HepG2 (cell line): Measurements from ENCODE around the gene NPBWR2. TPM values are rescaled to one million over a fixed set of nuclear protein-coding genes. Genes with fewer than 3 reads are reported as not detected.

Source experiments
- AKAP8 ChIP-seq: sonication (generic); formaldehyde crosslinking; IDR thresholded peaks from 2 replicates; pipeline ENCODE4 v1.5.1; 2020; ENCODE audit warnings: mild to moderate bottlenecking, missing genetic modification reagents
- ATF3 ChIP-seq: sonication (generic); formaldehyde crosslinking; IDR thresholded peaks from 2 replicates; pipeline ENCODE4 v1.4.0; 2020; ENCODE audit warnings: missing genetic modification reagents
- EZH2 ChIP-seq: conservative IDR thresholded peaks from 2 replicates; pipeline ENCODE4 v1.6.1; 2012; ENCODE audit warnings: mild to moderate bottlenecking, low read depth, low read length, moderate library complexity
- GATA4 ChIP-seq: sonication (generic); IDR thresholded peaks from 2 replicates; pipeline ENCODE4 v1.6.1; 2016; ENCODE audit warnings: antibody characterized with exemption, low read depth, borderline replicate concordance
- HMG20B ChIP-seq: conservative IDR thresholded peaks from 2 replicates; pipeline ENCODE4 v1.6.1; 2016; ENCODE audit warnings: missing genetic modification reagents, missing compliant biosample characterization
- HNF4G ChIP-seq, 2 experiments: sonication (generic) in 1 of 2; formaldehyde crosslinking in 1 of 2; IDR thresholded peaks; 2 replicates each; pipeline versions ENCODE4 v1.4.0 to v1.6.1; 2011 to 2020; ENCODE audit warnings: borderline replicate concordance in 2 of 2, low read depth in 2 of 2, mild to moderate bottlenecking in 2 of 2, low read length in 1 of 2, missing genetic modification reagents in 1 of 2, moderate library complexity in 1 of 2
- HNRNPH1 ChIP-seq: fragments of 200-400 bp; formaldehyde crosslinking; optimal IDR thresholded peaks from 2 replicates; pipeline ENCODE3; 2017; ENCODE audit warnings: mild to moderate bottlenecking, low read depth, low read length
- JUND ChIP-seq: sonication (generic); formaldehyde crosslinking; IDR thresholded peaks from 2 replicates; pipeline ENCODE4 v1.8.0; 2022; ENCODE audit warnings: mild to moderate bottlenecking, missing genetic modification reagents
- KLF13 ChIP-seq: sonication (generic); formaldehyde crosslinking; IDR thresholded peaks from 2 replicates; pipeline ENCODE4 v1.4.0; 2020; ENCODE audit warnings: mild to moderate bottlenecking, missing genetic modification reagents
- MED13 ChIP-seq: sonication (generic); formaldehyde crosslinking; IDR thresholded peaks from 2 replicates; pipeline ENCODE4 v1.5.0; 2020; ENCODE audit warnings: missing genetic modification reagents
- NCOA2 ChIP-seq: sonication (generic); formaldehyde crosslinking; IDR thresholded peaks from 2 replicates; pipeline ENCODE4 v1.8.0; 2022; ENCODE audit warnings: inconsistent platforms
- NFIC ChIP-seq: IDR thresholded peaks from 2 replicates; pipeline ENCODE4 v1.6.1; 2012; ENCODE audit warnings: mild to moderate bottlenecking, low read length, inconsistent platforms
- NFRKB ChIP-seq: fragments of 450-650 bp; IDR thresholded peaks from 2 replicates; pipeline ENCODE4 v1.6.1; 2017
- PBX2 ChIP-seq: IDR thresholded peaks from 2 replicates; pipeline ENCODE4 v1.6.1; 2016; ENCODE audit warnings: control low read depth
- SMAD1 ChIP-seq: sonication (generic); formaldehyde crosslinking; IDR thresholded peaks from 2 replicates; pipeline ENCODE4 v1.4.0; 2020; ENCODE audit warnings: missing genetic modification reagents, low read depth, mild to moderate bottlenecking, borderline replicate concordance
- STAG1 ChIP-seq: sonication (generic); formaldehyde crosslinking; IDR thresholded peaks from 2 replicates; pipeline ENCODE4 v1.4.0; 2020; ENCODE audit warnings: missing genetic modification reagents
- ZFY ChIP-seq: sonication (generic); formaldehyde crosslinking; IDR thresholded peaks from 2 replicates; pipeline ENCODE4 v1.4.0; 2020; ENCODE audit warnings: missing genetic modification reagents
- ZNF138 ChIP-seq: sonication (generic); formaldehyde crosslinking; IDR thresholded peaks from 2 replicates; pipeline ENCODE4 v1.5.0; 2020; ENCODE audit warnings: mild to moderate bottlenecking, low read depth, missing genetic modification reagents
- ZNF44 ChIP-seq: sonication (generic); formaldehyde crosslinking; IDR thresholded peaks from 2 replicates; pipeline ENCODE4 v1.5.1; 2020; ENCODE audit warnings: mild to moderate bottlenecking, missing genetic modification reagents
- ZNF615 ChIP-seq: sonication (generic); formaldehyde crosslinking; IDR thresholded peaks from 2 replicates; pipeline ENCODE4 v1.5.0; 2020; ENCODE audit warnings: mild to moderate bottlenecking, missing genetic modification reagents, borderline replicate concordance
- ZNF639 ChIP-seq: conservative IDR thresholded peaks from 2 replicates; pipeline ENCODE4 v1.6.1; 2018; ENCODE audit warnings: missing genetic modification reagents
- ZNF691 ChIP-seq: sonication (generic); formaldehyde crosslinking; IDR thresholded peaks from 2 replicates; pipeline ENCODE4 v1.4.0; 2020; ENCODE audit warnings: missing genetic modification reagents, low read depth, mild to moderate bottlenecking, borderline replicate concordance
- ZNF746 ChIP-seq: sonication (generic); formaldehyde crosslinking; IDR thresholded peaks from 2 replicates; pipeline ENCODE4 v1.8.0; 2022; ENCODE audit warnings: mild to moderate bottlenecking, missing genetic modification reagents
- ZNF761 ChIP-seq: sonication (generic); formaldehyde crosslinking; conservative IDR thresholded peaks from 2 replicates; pipeline ENCODE4 v1.4.0; 2020; ENCODE audit warnings: mild to moderate bottlenecking, missing genetic modification reagents
- ZNF782 ChIP-seq: sonication (generic); formaldehyde crosslinking; IDR thresholded peaks from 2 replicates; pipeline ENCODE4 v1.4.0; 2020; ENCODE audit warnings: missing genetic modification reagents, mild to moderate bottlenecking, borderline replicate concordance
- ZNF878 ChIP-seq: sonication (generic); formaldehyde crosslinking; IDR thresholded peaks from 2 replicates; pipeline ENCODE4 v1.8.1; 2023; ENCODE audit warnings: mild to moderate bottlenecking, missing genetic modification reagents, moderate library complexity
- ZNF883 ChIP-seq: sonication (generic); formaldehyde crosslinking; IDR thresholded peaks from 2 replicates; pipeline ENCODE4 v1.5.1; 2020; ENCODE audit warnings: mild to moderate bottlenecking, missing genetic modification reagents; ENCODE audit errors: not compliant biosample characterization
- ZSCAN25 ChIP-seq: sonication (generic); formaldehyde crosslinking; IDR thresholded peaks from 2 replicates; pipeline ENCODE4 v1.8.0; 2022; ENCODE audit warnings: mild to moderate bottlenecking, missing genetic modification reagents
- polyA plus RNA-seq, 8 experiments: library from polyadenylated mRNA; depleted of rRNA in 3 of 8; stranded (reverse) in 7 of 8; unstranded in 1 of 8; fragments of >200 nt; fragmentation: Illumina TruSeq in 4 of 8; extraction: Trizol in 4 of 8; gene quantifications; 2 replicates each; pipeline versions ENCODE4 v1.2.1 to v1.2.3, GENCODE V29; 2011 to 2016; ENCODE audit warnings: low read depth in 4 of 8, missing spikeins in 1 of 8, mixed read lengths in 1 of 8; ENCODE audit not compliant: insufficient read depth in 1 of 8
- total RNA-seq, 5 experiments: library from RNA; depleted of rRNA; stranded (reverse); fragments of >200 nt; fragmentation: Illumina TruSeq; extraction: Trizol; gene quantifications; 2 replicates each; pipeline ENCODE4 v1.2.3, GENCODE V29; 2016; ENCODE audit warnings: low read depth in 1 of 5

The NPBWR2 gene
- total and polyA plus RNA-seq, 2 of the 13 experiments (the other 11 are each of a cell fraction or from before 2014, with no cell fraction given), result not detected

GRCh38 chr20:64082126-64082731, 25.1 kb downstream of the NPBWR2 start (continued):
- no peak for TF ChIP-seq ZNF615 (CRISPR knock-in tag)
- no peak for TF ChIP-seq ZNF639
- TF ChIP-seq ZNF691 (CRISPR knock-in tag), result 0 out of 2 replicates have a peak, but pooled peaks have one; percentile 44
- no peak for TF ChIP-seq ATF3 (CRISPR knock-in tag)
- no peak for TF ChIP-seq JUND (CRISPR knock-in tag)
- TF ChIP-seq ZNF878, result no peak
- TF ChIP-seq HMG20B, result peak; percentile 69; the same call in 1 of the 2 replicates
- peak; percentile 40; the same call in 1 of the 2 replicates for TF ChIP-seq MED13 (CRISPR knock-in tag)
- no peak for TF ChIP-seq HNRNPH1
- no peak for TF ChIP-seq ZFY
- 0 out of 2 replicates have a peak, but pooled peaks have one; percentile 61 for TF ChIP-seq NCOA2 (CRISPR knock-in tag)
- TF ChIP-seq ZNF782 (CRISPR knock-in tag), result no peak
- no peak for TF ChIP-seq NFIC
- peak; percentile 50; the same call in 1 of the 2 replicates for TF ChIP-seq PBX2
- no peak for TF ChIP-seq SMAD1
- no peak for TF ChIP-seq EZH2
- TF ChIP-seq ZNF883 (CRISPR knock-in tag), result no peak
- no peak for TF ChIP-seq ZNF138 (CRISPR knock-in tag)
- no peak for TF ChIP-seq GATA4
- TF ChIP-seq ZSCAN25 (CRISPR knock-in tag), result no peak
- TF ChIP-seq STAG1 (CRISPR knock-in tag), result no peak
- peak; percentile 30; the same call in 1 of the 2 replicates for TF ChIP-seq ZNF746 (CRISPR knock-in tag)
- TF ChIP-seq ZNF761 (CRISPR knock-in tag), result 0 out of 2 replicates have a peak, but pooled peaks have one; percentile 30
- TF ChIP-seq KLF13 (CRISPR knock-in tag), result no peak
- TF ChIP-seq HNF4G (IDR thresholded peaks at IDR 0.05; ENCODE audit: borderline replicate concordance, low read depth, low read length), result no peak
- TF ChIP-seq HNF4G (CRISPR knock-in tag; IDR thresholded peaks at IDR 0.05; ENCODE audit: borderline replicate concordance, low read depth), result no peak
- TF ChIP-seq NFRKB, result no peak
- no peak for TF ChIP-seq AKAP8
- no peak for TF ChIP-seq ZNF44 (CRISPR knock-in tag)
